Ureter (tissue), 1 donor: ENCODE data around the gene GLRB. TPM values are rescaled to one million over a fixed set of nuclear protein-coding genes. Genes with fewer than 3 reads are reported as not detected.
"Not testable (repeated sequence)": the region's sequence is repeated elsewhere in the genome, so short reads cannot be mapped to it uniquely, and the experiment has no call there.

Experiments
- DNase-seq: peaks from one replicate; pipeline ENCODE4 v3.0.0-alpha.2; 2020; ENCODE audit warnings: low spot score
- total RNA-seq: library from RNA; stranded (reverse); gene quantifications from one replicate; pipeline ENCODE4 v1.2.4, GENCODE V29; 2023
- donor health status: DM: yes; HTN: yes; CAD: no.

GLRB gene
- 2.4 TPM for total RNA-seq

DNA sequence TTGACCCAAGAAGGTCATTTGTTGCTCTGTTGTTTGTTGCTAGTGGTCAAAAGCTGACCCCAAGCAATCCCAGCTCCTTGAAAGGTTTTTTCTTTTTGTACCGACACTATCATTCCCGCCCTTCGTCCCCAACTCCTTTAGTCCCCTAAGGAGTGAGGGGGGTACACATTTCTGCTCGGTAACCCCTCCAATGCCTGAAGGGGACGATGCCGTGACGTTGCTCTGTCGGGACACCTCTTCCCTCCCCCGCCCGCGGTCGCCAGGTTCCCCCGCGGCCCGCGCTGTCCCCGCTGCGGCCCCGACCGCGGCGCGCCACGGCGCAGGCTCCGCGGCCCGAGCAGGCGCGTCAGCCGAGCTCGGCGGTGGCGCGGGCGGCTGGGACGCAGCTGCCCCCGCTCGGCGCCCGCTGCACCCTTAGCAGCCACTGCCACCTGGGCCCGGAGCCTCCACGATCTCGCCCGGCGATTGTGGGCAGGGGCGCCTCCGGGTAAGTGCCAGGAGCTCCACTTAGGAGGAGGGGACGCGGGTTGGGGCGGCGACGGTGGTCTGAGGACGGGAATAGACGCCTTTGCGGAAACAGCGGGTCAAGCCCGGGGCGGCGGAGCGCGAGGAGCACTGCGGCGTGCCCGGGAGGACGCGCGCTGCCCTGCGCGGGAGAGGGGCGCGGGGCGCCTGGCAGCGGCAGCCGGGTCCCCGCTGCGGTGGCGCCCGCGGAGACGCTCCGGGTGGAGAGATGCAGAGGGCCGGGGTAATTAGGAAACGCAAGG is at the start of gene GLRB:
TSS of gene GLRB (plus strand) at position 340 of the 767 bp plus-strand sequence. CDS start 1,875 bp downstream, outside the sequence.
- no peak for DNase-seq

DNA sequence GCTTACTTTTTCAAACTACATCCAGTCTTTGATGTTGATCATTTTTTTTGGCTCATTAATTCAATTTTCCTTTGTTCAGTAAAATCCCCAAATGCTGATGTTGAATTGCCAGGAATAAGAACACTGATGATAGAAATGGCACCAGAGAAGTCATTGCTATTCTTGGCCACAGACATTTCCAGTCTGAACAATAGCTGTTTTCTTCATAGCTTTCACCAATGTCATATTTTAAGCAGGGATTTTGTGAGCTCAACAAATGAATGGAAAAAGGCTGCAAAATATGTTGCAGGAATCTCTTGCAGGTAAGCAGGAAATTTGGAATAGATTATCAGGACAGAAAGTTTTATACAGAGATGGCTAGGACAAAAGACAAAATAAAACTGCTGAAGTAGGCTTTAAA is 40.5 kb upstream of the GLRB start:
- DNase-seq = no peak

DNA sequence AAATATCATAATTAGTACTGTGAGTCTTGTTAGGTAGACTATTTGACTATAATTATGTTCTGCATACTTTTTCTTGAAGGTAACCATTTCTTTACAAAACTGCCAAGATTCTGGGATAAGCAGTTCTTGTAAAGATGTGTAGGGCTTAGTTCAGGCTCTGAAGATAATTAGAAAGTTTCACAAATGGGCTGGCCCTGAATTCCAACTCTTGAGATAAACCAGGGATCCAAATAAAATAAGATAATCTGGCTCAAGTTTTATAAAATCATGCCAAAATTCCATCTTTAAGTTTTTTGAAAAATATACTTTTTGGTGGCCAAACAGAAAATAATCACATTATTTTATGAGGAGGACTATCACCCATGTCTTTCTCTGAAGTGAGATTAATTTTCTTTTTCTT is 35.5 kb upstream of the GLRB start:
- no peak for DNase-seq

DNA sequence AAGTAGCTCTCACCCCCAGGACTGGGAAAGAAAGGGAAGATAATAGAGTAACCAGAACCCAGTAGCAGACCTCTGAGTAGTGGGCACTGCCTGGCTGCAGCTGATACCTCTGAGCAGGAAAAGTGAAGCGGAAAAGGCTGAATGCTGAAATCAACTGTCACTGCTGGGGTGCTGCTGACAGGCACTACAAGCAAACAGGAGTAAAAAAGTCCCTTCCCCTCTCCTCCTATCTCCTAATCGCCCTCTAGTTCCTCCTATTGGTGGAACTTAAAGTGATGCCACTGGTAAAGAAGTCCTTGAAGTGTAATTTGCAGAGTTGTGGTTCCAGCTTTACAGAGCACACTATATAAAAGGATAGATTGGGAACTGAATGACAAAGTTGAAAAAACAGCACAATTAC is 32.8 kb upstream of the GLRB start:
- DNase-seq = no peak

DNA sequence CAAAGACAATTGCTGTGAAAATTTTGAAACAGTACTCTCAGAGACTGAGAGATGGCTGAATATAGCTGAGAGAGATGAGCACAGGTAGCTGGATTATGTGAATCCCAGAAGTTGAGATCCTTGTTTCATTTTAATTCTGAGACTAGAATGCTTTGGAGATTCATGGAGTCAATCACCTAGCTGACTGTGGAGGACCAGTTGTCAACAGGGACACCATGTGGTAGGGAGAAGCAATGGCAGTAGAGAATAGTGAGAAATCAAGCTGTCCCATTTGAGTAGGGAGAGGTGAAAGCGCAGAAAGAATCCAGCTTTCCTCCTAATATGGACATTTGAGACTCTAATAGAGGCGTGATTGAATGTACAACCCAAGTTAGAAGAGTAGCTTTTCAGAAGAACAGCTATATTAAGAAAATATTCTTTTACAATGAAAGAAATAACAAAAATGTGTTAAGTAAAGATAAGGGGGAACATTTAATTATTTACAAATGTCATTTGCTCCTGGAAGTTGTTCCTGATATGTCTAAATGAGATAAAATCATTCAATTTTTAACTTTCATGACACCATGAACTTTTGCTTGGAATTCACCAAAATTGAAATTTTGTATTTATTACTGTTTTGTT is 30.3 kb upstream of the GLRB start:
- DNase-seq = peak; percentile 47

DNA sequence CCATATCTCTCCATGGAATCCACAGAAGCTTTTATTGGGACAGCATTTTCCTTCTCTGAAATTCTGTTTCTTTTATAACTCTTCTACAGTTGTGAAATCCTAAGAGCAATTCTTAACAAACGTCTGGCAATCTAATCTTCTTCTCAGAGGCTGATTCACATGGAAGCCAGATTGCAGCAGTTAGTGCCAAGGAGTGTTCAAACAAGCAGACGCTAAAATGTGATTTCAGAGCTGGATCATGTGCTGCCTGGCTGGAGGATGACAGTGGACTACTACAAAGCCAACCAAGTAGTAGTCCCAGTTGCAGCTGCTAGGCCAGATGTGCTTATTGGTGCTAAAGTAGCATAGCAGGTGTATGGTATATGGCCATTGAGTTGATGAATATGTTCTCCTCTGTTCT is 27.7 kb upstream of the GLRB start:
- DNase-seq = no peak

DNA sequence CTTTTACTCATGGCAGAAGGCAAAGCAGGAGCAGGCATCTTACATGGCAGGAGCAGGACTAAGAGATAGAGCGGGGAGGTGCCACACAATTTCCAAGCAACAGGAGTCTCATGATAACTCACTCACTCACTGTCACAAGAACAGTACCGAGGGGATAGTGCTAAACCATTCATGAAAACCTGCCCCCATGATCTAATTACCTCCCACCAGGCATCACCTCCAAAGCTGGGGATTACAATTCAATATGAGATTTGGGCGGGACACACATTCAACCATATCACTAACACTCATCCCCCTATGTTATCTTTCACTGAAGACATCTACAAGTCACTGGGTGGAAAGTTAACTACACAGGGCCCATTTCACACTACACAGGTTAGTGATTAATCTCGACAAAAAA is 25.4 kb upstream of the GLRB start:
- no peak for DNase-seq

DNA sequence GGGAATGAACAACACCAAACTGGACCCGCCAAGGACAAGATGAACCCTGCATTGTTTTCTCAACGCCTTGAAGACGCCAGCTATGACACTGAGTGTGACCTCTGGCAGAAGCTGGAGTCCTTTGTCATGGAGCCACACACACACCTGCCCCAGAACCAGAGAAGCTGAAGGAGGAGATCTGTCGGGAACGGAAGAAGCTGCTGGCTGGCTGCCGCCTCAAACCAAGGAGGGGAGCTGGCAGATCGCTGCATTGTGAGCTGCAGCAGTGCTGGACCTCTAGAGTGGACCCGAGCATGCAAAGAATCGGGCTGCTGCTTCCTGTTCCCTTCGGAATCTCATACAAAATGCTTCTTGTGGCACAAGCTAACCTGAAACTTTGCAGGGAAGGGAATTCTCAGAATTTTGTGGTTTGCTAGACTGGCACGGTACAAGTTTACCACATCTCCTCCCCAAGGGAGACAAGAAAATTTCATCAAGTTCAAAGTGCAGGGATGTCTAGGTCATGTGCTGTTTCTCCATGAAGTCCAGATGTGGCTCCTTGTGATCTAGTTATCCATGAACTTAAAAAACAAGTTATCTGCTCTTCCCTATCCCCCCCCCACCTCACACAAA is 23.4 kb upstream of the GLRB start:
- DNase-seq = no peak

DNA sequence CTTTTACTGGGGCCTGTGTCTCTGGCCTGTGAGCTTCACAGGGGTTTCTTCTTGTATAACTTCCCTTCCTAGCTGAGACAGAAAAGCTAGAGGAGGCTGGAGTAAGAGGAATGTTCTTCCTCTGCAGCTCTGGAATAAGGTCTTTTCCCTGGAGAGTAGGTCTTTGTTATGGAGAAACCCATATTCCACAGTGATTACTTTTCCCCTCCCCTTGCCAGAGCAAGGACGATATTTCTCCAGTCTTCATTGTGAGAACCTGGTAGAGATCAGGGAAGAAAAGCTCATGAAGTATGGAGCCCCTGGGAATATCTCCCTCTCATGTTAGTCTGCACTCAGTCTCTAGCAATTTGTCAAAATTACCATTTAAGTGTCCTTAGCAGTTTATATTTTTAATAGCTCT is 18.7 kb upstream of the GLRB start:
- DNase-seq = no peak

DNA sequence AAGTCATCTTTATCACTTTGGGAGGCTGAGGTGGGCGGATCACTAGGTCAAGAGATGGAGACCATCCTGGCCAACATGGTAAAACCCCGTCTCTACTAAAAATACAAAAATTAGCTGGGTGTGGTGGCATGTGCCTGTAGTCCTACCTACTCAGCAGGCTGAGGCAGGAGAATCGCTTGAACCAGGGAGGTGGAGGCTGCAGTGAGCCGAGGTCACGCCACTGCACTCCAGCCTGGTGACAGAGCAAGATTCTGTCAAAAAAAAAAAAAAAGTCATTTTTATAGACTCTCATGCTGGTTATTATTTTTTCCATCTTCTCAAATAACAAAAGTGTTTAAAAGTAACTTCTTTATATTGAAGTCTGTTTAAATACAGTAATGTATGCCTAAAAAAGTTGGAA is 17.1 kb upstream of the GLRB start:
- DNase-seq = not testable (repeated sequence)

DNA sequence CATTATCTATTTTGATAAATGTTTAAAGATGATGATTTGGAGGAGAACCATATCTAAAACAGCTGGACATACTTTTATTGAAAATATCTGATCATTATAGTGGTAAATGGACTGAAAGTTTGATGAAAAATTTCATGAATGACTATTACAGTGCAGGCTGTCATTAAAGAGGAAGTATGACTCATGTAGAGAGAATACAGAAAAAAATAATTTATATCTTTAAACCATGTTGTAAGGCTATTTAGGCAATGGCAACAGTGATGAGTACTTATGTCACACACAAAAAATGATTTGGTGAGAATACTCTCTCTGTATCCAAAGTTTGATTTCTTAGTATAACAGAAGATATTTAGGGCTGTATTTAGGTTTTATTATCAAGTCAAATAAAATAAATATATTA is 3.9 kb upstream of the GLRB start:
- DNase-seq = no peak

DNA sequence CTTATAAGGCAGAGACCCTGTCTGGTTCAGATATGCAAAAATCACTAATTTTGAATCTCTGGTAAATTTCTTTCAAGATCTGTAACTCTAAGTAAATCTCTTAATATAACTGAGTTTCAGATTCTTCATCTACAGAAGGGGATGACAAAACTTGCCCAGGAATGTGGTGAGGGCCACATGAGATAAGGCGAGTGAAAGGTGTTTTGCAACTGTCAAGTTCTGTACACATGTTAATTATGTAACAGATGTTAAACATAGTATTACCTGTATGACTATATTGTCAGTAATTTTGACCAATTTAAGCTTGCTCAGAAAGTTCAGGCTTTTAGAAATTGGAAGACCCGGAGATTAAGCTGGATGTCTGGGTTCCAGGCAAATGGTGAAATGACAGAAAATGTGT is 549 bp upstream of the GLRB start:
- DNase-seq = no peak

DNA sequence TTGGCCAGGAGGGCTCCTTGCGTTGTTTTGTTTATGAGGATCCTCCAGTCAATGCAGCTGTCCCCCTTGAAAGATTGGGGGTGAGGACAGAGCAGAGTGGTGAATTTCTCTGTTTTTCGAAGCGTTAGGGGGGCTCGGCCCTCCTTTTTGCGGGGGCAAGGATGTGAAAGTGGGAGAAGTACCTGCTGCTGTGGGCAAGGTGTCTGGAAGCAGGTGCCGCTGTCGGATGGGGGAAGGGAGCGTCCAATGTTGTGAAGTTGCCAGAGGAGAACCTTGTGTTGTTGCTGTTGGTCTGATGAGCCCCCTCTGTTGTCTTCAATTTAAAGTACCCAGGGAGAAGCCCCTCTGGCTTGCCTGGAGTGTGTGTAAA is 613 bp downstream of the GLRB start:
- DNase-seq = no peak

DNA sequence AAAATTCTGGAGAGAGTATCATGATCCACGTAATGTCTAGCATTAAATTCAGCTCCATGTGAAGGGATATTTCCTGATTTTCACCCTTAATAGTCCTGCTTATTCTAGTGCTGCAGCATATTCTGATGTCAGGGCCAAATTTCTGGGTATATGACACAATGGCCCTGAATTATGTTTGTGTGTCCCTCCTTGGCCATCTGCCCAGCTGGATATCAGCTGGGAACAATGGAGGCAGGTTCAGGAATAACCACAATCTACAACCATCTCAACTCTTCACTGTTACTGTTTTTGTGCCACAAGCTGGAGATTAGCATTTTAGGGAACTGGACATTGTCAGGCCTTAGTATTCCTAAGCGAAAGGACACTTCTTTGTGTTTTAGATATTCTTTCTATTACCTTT is 3.5 kb downstream of the GLRB start:
- no peak for DNase-seq

DNA sequence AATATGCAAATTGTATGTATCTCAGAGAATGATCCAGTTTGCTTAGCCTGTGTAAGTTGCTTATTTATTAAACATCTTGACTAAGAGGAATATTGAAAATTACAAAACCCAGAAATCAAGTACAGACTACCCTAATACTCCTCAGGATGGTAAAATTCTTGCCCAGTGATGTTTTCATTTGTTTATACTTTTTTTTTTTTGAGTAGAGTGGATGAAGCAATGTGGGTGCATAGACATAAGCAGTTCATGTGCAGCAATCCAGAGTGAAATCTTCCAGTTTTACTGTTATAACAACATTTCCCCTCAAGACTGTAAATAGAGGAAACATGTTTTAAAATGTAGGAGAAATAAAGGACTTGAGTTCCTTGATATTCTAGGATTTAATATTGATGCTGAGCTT is 4.7 kb downstream of the GLRB start:
- DNase-seq = no peak

DNA sequence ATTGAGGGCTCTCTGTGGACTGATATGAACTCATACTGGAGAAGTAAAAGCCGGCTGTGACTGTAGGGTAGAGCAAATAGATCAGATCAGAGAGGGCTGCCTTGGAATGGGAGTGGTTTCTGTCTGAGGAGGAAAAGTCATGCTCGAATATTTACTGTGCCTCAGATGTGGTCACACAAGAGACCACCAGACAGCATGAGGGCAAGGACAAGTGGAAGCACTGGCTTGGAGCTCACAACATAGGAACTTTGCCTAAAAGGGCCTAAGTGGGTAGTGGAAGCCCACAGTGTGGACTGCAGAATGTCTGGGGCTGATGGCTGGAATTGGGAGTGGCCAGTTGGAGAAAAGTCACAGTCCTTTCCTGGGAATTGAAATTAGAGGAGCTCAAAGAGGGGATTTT is 19.8 kb downstream of the GLRB start:
- DNase-seq = no peak

DNA sequence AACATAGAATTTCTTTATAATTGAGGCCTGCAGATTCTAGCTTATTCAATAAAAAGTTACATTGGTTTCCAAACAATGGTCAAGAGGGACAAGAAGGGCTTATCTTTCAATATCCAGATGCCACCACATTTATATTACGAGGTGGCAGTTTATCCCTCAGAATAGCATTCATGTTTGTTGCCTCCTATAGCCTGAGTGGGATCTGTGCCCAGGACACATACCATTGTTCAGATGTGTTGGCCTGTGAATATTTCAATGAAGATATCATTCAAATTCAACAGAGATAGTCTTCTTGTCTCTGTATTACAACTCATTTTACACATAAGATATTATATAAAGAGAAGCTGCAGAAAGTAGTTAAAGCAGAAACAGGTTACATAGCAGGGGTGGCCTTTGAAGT is 20.5 kb downstream of the GLRB start:
- no peak for DNase-seq

DNA sequence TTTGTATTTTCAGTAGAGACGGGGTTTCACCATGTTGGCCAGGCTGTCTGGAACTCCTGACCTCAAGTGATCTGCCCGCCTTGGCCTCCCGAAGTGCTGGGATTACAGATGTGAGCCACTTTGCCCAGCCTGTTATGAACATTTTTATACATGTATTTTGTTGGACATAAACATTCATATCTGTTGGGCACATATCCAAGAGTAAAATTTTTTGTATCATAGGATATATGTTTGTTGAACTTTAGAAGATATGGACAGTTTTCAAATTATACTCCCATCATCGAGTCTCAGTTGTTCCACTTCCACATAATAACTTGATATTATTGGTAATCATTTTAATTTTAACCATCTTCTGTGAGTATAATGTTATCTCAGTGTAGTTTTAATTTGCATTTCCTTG is 23.6 kb downstream of the GLRB start:
- DNase-seq = no peak

DNA sequence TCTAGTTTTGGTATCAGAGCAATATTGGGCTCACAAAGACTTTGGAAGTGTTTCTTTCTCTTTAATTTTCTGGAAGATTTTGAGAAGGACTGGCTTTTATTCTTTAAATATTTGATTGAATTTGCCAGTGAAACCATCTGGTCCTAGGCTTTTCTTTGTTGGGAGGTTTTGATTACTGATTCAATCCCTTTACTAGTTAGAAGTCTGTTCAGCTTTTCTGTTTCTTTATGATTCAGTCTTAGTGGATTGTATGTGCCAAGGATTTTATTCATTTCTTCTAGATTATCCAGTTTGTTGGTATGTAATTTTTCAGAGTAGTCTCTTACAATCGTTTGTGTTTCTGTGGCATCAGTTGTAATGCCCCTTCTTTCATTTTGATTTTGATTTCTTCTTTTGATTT is 28.6 kb downstream of the GLRB start:
- no peak for DNase-seq

DNA sequence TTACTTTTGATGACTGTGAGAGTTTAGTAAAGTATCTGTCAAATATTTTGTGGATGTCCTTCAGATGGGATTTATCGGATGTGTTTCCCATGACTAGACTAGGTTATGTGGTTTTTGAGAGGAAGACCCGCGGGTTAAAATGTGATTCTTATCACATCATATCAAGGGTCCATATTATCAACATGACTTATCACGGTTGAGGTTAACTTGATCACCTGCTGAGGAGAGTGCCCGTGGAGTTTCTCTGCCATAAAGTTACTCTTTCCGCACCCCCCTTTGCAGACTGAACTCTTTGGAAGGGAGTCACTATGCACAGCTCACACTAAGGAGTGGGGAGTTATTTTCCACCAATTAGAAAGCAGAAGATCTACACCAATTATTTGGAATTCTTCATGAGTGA is 38.7 kb downstream of the GLRB start:
- DNase-seq = no peak

DNA sequence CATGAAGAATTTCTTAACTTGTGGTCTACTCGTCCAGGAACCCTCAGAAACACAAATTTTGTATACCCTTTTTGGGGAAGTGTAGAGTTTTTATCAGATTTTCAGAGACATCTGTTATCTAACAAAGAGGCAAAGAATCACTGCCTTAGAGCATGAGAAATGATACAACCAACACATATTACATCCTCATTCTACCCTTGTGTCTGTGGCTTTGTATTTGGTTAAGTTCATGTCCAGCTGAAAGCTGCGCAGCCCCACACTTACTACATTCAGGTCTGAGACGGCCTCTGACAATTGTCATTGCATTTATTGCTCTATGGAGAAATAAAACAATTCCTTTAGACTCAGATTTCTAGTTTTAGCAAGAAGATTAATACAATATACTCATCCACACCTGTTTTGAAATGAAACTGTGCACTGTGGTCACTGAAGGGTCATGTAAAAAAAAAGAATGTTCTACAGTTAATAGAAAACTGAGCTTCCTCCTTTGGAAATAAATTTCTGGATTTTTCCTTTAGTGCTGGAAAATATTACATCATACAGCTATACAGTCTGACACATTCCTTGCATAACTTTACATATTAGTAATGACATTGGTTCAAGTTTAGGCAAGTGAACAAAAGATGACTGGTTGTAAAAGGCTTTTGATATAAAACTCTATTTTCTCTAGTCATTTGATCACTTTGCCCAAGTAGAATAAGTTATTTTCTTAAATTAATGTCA is 39.8 kb downstream of the GLRB start:
- DNase-seq = no peak

DNA sequence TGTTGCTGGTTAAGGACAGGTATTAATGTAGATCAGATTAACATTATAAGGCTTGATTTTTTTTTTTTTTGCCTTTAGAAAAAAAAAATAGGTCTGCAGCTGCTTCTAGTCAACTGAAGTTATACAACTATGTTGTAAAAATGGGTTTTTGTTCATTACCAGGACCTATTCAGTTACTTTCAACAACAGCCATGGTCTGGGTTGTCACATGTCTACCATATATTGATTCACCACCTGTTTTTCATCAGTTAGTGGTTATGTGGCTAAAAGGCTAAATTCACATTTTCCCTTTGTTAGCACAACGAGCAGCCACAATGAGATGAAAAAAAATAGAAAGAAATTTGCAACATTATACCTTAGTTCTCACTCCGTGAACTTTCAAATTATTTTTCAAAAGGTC is 45.5 kb downstream of the GLRB start:
- DNase-seq = no peak

DNA sequence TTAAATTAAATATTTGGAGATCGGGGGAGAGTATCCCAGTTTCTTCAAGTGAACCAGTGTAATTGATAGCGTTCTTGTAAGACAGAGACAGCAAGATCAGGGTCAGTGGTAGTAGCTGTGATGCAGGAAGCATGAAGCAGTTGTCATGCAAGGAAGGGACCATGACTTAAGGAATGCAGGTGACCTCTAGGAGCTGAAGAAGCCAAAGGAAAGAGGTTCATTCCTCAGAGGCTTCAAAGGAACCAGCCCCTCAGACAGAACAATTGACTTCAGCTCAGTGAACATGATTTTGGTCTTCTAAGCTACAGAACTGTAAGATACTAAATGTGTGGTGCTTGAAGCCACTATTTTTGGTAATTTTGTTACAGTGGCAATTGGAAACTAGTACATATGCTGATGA is 51.6 kb downstream of the GLRB start:
- DNase-seq = no peak
